OCI-LY3 (cell line): Measurements from ENCODE around the gene POLR2M.

Source experiments
- EZH2phosphoT487 ChIP-seq: fragments of 200-600 bp; shearing (Covaris generic); IDR thresholded peaks from 2 replicates; pipeline ENCODE4 v1.6.1; 2018; ENCODE audit warnings: antibody characterized with exemption, mixed run types, low read depth
- TF ChIP-seq, protein P1 (sequence below): fragments of 200-600, 300-600 bp; sonication (generic); IDR thresholded peaks from 2 replicates; pipeline ENCODE4 v1.5.1; 2014; ENCODE audit warnings: antibody characterized with exemption, low read length, low read depth

DNA sequence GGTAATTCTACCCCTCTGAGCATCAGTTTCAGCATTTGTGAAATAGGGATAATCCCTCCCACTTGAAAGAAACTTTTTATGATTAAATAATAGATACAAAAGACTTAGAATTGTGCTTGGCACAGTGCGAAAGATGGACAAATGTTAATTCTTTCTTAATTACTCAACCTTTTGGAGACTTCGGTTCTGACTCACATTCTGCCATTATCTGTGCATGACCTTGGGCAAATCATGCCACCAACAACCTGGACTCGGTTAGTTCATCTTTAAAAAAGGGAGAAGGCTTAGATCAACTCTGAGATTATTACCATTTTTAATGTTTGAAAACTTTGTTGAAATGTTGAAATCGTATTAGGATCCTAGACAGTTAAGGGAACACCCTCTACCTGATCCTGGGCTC lies 40.6 kb upstream of the POLR2M start:
- TF ChIP-seq, protein P1, sequence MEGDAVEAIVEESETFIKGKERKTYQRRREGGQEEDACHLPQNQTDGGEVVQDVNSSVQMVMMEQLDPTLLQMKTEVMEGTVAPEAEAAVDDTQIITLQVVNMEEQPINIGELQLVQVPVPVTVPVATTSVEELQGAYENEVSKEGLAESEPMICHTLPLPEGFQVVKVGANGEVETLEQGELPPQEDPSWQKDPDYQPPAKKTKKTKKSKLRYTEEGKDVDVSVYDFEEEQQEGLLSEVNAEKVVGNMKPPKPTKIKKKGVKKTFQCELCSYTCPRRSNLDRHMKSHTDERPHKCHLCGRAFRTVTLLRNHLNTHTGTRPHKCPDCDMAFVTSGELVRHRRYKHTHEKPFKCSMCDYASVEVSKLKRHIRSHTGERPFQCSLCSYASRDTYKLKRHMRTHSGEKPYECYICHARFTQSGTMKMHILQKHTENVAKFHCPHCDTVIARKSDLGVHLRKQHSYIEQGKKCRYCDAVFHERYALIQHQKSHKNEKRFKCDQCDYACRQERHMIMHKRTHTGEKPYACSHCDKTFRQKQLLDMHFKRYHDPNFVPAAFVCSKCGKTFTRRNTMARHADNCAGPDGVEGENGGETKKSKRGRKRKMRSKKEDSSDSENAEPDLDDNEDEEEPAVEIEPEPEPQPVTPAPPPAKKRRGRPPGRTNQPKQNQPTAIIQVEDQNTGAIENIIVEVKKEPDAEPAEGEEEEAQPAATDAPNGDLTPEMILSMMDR, result no peak
- no peak for TF ChIP-seq EZH2phosphoT487
